SK-MEL-5 (cell line): ENCODE data around the gene NMT2. TPM values are rescaled to one million over a fixed set of nuclear protein-coding genes. Genes with fewer than 3 reads are reported as not detected.
"Not testable (repeated sequence)": the region's sequence is repeated elsewhere in the genome, so short reads cannot be mapped to it uniquely, and the experiment has no call there.

Experiments
- DNase-seq: peaks from one replicate; pipeline ENCODE4 v3.0.0-alpha.2; 2016; ENCODE audit warnings: low read depth, low spot score
- in situ Hi-C: cut with HindIII; loops from 2 replicates; pipeline ENCODE4 v1.10.0; 2016; ENCODE audit warnings: low sequenced_read_pairs, high pct_unique_total_duplicates, low pct_unique_long_range_greater_than_20kb
- polyA plus RNA-seq, 2 experiments: library from polyadenylated mRNA; depleted of rRNA; stranded (reverse); fragments of >200 nt; gene quantifications; 2 replicates each; pipeline ENCODE4 v1.2.3, GENCODE V29; 2015
- total RNA-seq: library from RNA; depleted of rRNA; stranded (reverse); fragments of >200 nt; shearing (Covaris generic); gene quantifications from 2 replicates; pipeline ENCODE4 v1.2.3, GENCODE V29; 2014; rRNA removed

NMT2 gene
- 3.3 and 4.5 TPM in 2 replicates for total RNA-seq
- polyA plus RNA-seq (2015; cell fraction: cytosol; rRNA removed), result 4.4 and 9.6 TPM in 2 replicates
- polyA plus RNA-seq (2015; cell fraction: nucleus; rRNA removed), result 2.3 and 7.1 TPM in 2 replicates

DNA sequence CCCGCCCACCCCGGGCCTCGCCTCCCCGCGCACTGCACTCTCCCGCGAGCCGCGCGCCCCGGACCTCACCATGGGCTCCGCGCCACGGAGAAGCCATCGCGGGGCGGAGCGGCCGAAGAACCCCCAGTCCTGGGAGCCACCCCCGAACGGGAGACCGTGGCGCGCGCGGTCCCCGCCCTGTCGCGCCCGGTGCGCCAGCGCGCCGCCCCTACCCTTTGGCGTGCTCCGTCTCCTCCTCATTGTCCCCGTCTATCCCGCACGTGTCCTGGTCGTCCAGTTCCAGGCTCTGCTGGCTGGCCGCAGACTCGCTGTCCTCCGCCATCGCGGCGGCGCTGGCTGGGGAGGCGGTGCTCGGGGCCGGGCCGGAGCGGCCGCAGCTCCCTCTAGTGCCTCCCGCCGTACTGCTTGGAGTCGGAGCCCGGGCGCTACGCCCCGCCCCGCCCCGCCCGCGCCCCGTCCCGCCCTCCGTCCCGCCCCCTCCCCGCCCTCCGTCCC, at the start of gene NMT2:
Gene NMT2, minus strand, starts transcription at position 403 of the 495 bp plus-strand sequence. Its CDS starts 81 bp downstream, at position 322.
- DNase-seq, result peak; percentile 74
- in situ Hi-C loops, result no loop called here

DNA sequence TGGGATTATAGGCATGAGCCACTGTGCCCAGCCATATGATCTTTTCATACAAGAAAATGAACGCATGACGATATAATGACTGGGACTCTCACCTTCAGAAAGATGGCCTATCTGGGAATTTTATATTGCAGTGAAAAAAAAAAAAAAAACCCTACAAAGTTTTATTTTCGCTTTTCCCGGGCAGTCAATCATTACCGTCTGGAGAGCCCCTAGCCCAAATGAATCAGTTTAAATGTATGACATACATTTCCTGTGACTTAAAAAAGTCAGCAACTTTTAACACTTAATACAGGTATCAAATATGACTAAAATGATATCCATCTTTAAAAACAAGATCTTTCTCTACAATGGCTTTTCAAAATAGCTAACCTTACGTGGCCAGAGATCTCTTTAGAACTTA, 48.2 kb upstream of the NMT2 start:
- no peak for DNase-seq
- in situ Hi-C loops, result no loop called here

DNA sequence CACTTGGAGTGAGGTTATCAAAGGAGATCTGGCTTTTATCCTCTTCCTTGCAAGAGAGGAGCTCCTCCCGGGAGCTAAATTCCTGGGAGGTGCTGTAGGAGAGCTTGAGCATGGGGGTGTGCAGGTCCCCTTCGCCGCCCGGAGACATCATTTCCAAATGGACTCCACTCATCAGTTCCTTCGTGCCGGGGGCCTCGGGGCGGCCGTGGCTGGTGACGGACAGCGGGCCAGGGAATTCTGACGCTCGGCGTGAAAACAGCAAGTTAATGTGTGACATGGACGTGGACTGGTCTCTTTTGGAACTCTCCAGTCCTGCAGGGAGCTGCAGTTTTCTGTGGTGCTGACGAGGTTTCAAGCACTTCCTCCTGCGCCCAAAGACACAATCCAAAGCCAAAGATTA, 45.7 kb upstream of the NMT2 start:
- DNase-seq, result no peak
- in situ Hi-C loops, result no loop called here

DNA sequence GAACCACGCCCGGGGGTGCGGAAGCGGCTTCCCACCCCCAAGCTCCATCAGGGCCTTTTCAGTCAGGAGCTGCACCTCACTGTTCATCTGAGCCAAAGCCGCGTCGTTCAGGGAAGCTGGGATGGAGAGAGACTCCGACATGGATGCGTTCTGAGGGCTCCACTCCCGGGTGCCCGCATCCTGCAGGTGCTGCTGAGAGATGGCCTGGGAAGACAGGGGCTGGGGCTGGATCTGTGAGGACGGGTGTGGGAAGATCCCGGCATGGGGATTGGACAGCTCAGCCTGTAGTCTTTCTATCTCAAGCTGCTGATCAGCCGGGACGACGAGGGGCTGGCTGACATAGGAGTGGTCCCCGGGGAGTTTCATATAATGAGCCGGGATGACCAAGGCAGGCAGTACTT, 45.0 kb upstream of the NMT2 start:
- in situ Hi-C loops, result no loop called here
- no peak for DNase-seq

DNA sequence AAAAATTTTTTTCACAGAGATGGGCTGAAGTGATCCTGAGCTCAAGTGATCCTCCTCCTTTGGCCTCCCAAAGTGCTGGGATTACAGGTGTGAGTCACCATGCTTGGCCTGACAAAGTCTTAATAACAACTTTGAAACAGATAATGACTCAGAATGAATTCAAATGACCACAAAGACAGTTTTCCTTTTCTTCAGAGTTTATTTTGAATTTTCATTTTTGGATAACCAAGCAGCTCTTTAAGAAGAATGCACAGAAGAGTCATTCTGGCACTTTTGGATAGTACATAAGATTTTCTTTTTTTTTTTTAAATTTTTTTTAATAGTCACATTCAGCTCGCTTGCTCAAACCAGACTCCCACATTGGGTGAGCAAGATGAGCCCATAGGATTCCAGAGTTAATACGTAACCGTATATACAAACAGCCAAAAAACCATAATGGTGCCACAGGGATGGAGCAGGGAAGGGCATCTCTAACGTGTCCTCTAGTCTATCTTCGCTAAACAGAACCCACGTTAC, 43.0 kb upstream of the NMT2 start:
- in situ Hi-C loops, result no loop called here
- no peak for DNase-seq

DNA sequence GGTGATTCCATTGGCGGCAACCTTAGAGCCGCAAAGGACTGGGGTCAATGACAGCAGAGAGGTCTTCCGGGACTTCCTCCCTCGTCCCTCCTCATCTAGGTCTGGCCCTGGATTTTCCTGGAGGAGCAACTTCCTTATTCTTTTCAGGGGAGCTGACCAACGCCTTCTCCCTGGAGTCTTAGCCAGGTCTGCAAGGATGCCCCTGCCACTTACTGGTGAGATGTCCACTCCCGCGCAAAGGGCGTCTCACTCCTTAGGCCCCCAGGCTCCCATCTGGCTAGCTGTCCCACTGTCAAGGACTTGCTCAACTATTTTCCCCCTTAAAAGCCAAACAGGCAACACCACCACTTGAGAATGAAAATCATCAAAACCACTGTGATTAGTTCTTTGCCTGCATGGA, 42.0 kb upstream of the NMT2 start:
- DNase-seq, result no peak
- in situ Hi-C loops, result no loop called here

DNA sequence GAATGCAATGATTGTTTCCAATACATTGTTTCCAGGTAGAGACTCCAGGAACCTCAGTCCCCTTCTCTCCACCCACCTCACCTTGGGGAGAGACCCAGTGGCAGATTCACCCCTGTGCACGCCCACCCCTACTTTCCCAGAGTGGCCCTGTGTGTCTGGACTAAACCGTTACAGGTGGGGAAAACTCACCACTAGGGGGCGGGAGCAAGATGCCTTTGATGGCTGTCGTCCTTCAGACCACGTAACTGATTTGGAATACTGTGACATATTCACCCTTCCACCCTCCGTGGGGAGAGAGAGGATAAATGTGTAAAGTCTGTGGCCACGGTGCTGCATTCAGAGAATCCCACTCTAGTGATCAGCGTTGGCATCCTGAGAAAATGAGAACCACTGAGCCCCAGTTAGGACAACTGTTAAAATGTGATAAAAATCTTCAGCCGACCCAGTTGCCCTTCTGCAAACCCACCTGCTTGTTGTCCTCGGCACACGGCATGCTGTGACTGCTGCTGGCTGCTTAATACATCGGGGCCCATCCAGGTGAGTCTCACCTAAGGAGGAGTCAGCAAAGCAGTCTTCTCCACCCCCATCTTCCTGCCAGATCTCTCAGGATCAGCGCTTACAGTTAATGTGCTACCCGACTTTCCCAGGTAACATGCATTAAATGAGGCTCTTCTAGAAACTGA, 41.5 kb upstream of the NMT2 start:
- DNase-seq, result peak; percentile 78
- in situ Hi-C loops, result no loop called here

DNA sequence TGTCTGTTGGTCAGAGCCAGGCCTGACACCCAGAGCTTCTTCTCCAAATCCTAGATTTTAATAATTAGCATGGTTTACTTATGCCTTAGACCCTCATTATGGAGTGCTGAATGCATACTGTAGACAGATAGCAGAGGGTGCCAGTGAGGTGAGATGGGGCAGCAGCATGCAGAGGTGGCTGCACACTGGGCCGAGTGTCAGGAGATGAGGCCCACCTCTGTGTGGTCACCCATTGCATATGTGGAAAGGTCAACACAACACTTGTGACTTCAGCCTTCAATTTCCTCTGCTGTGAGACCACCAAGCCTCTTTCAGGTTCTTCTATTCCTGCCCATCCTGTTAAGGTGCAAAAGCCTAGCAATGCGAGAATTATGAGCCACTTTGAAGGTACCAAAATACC, 39.7 kb upstream of the NMT2 start:
- no peak for DNase-seq
- in situ Hi-C loops, result no loop called here

DNA sequence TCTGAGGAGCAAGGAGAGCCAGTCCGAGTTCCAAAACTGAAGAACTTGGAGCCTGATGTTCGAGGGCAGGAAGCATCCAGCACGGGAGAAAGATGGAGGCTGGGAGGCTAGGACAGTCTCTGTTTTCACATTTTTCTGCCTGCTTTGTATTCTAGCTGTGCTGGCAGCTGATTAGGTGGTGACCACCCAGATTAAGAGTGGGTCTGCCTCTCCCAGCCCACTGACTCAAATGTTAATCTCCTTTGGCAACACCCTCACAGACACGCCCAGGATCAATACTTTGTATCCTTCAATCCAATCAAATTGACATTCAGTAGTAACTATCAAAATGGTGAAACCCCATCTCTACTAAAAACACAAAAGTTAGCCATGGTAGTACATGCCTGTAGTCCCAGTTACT, 38.9 kb upstream of the NMT2 start:
- in situ Hi-C loops, result not testable (repeated sequence)

DNA sequence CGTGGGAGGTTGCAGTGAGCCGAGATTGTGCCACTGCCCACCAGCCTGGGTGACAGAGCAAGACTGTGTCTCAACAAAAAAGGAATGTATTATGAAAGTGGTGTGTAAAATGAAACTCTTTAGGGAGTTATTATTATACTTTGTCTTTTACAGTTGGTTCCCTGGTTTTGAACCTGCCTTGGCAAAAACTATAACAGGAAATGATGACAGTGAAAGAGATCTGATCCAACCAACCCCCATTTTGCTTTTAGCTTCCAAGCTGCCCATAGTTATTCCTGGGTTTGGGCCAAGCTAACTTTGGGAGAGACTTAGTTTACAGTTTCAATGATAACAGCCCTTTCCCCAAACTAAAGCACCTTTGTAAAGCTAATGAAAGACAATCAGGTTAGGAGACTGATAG, 34.1 kb upstream of the NMT2 start:
- in situ Hi-C loops, result no loop called here
- DNase-seq, result no peak

More for the DNA sequence above, 38.9 kb upstream of the NMT2 start:
- DNase-seq, result not testable (repeated sequence)

DNA sequence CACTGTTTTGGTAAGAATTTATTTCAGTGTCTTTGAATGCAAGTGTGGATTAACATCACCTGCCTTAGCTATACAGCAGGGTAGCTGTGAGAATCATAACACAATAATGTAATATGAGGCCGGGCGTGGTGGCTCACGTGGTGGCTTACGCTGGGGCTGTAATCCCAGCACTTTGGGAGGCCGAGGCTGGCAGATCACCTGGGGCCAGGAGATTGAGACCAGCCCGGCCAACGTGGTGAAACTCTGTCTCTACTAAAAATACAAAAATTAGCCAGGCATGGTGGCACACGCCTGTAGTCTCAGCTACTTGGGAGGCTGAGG, 33.8 kb upstream of the NMT2 start:
- in situ Hi-C loops, DNase-seq: not testable (repeated sequence)

DNA sequence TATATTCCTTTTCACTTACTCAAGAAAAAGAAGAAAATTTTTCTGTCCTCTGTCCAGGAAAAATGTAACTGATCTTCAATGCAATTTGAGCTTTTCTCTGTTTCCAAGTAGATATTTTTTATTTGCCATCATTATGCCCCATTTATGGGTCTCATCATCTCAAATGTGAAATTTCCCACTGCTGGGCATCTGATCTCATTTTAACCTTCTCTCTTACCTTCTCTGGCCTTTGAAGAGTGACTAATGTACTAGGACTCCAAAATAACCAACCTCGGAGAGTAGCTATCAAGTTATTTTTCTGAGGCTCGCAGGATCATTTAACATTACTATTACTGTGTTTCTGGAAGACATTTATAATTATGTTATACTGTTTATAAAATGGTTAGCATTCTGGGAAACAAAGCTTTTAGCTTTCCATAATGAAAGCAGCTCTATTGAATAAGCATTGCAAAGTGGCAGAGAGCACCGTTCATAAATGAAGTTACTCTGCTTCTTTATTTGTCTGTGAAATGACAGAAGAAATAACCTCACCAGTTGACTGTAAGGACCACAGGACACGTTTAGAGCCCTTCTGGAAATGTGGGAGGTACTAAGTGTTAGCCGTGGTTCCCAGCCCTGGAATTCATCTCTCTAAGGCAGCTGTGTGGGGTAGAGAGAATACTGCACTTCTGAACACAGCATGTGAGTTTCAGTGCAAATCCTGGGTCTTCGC, 33.3 kb upstream of the NMT2 start:
- no peak for DNase-seq
- in situ Hi-C loops, result no loop called here

DNA sequence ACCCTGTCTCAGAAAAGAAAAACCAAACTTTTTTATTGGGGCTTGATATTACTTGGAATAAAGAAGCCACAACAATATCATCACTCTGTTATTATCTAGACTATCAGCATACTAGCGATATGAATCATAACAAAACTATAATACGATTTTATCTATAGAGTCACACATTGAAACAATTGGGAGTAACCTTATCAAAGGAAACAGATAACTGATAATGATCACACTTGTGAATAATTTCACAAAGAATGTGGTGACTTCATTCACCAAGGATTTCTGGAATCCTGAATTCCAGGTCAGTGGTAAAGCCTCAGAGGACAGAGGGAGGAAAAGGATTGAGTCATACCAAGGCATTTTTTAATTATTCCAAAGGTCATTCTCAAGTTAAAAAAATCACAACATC, 32.1 kb upstream of the NMT2 start:
- in situ Hi-C loops, result no loop called here
- peak; percentile 3 for DNase-seq

DNA sequence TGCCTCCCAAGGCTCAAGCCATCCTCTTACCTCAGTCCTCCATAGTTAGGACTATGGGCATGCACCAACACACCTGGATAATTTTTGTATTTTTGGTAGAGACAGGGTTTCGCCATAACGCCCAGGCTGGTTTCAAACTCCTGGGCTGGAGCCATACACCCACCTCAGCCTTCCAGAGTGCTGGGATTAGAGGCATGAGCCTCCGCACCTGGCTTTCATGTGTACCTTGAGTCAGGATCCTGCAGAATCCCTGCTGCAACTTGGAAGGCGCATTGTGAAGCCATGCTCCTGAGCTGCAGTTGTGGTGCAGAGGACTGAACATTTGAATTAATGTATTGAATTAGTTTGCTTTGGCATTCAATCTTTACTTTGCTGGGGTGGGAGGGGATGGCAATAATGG, 29.4 kb upstream of the NMT2 start:
- DNase-seq, result no peak
- in situ Hi-C loops, result no loop called here

DNA sequence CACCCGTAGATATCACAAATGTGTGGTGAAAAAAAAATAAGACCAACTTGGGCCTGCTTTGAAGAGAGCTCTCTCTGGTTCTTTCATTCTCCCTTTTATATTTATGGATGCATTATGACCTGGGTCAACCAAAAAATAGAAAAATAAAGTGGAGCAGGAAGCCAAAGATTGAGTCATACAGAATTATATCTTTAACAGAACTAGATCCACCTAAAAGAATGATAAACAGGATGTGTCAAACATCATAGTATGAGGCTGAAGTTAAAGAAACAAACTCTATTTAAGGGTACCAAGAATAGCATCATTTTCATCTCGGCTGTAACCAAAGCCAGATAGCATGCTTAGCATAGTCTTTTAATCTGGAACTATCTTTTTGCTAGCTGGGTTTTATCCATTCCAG, 28.8 kb upstream of the NMT2 start:
- in situ Hi-C loops, result no loop called here

DNA sequence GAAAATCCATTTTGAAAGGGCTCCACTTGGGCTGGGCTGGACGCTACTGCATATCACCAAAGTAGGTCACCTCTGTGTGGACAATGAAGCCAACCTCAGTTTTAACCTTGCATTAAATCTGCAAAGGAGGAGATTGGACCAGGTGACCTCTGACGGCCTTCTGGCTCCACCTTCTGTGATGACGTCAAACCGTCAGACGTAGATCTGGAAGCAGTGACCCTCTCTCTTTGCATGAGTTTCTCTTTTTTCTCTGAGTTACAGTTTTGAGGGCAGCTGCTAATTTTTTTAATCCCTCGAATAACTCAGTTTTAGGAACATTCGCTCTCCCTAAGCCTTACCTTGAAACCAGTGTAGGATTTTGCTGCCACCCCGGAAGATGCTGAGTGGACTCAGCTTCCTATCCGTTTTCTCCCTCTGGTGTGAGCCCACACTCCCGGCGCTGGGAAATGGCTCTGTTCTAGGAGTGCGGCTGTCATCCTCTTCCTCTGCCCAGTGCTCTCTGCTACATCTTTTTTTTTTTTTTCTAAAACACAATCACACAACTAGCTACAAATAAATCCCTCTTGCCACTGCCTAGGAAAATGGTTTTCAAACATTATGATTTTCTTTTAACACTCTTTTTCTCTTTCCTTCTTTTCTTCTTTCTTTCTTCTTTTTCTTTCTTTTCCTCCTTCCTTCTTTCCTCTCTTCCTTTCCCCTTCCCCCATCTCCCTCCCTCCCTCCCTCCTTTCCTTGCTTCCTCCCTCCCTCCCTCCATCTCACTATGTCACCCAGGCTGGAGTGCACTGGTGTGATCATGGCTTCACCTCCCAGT, 27.7 kb upstream of the NMT2 start:
- in situ Hi-C loops, result no loop called here
- peak; percentile 59 for DNase-seq

More for the DNA sequence above, 28.8 kb upstream of the NMT2 start:
- no peak for DNase-seq

DNA sequence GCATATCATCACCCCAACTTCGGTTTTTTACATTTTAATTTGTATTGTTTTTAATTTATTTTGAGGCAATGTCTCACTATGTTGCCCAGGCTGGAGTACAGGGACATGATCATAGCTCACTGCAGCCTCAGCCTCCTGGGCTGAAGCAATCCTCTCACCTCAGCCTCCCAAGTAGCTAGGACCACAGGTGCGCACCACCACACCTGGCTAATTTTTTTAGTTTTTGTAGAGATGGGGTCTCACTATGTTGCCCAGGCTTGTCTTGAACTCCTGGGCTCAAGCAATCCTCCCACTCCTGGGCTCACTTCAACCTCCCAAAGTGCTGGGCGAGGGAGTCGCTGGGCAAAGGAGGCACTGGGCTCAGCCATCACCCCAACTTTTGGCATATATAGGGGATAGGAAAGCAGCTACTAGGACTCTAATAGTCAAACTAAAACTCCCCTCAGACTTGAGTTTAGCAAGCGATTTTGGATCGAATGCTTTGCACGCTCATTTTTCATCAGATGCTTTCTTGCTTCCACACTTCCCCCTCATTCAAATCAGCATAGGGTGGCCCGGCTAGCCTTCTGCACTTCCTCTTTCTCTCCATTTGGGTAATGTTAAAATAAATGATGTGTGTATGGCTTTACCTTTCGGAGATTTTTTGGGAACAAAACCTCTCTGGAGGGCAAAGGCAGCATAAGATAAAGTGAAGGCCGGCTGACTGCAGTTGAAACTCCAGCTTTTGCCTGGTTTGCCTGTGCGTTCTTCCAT, 20.8 kb upstream of the NMT2 start:
- no peak for DNase-seq
- in situ Hi-C loops, result no loop called here
